GM03348 (cell line): ENCODE data around the gene SHISAL2A.

Source experiments
- DNase-seq: peaks from one replicate; pipeline ENCODE4 v3.0.0; 2012; ENCODE audit warnings: low spot score

Gene SHISAL2A

GRCh38 chr1:52632732-52633290, at the start of gene SHISAL2A:
SHISAL2A (plus strand) TSS chr1:52633168; CDS start chr1:52633494, 326 bp downstream.
- DNase-seq = peak; percentile 52

- no peak for DNase-seq
These were observed 47.5 kb upstream of the SHISAL2A start for GRCh38 chr1:52585474-52585873.

GRCh38 chr1:52588027-52588426, 44.9 kb upstream of the SHISAL2A start:
- no peak for DNase-seq

- DNase-seq = no peak
These were observed 44.4 kb upstream of the SHISAL2A start for GRCh38 chr1:52588535-52588934.

- no peak for DNase-seq
These were observed 42.7 kb upstream of the SHISAL2A start for GRCh38 chr1:52590266-52590665.

GRCh38 chr1:52592637-52593323, 40.2 kb upstream of the SHISAL2A start:
- no peak for DNase-seq

GRCh38 chr1:52593495-52593894, 39.5 kb upstream of the SHISAL2A start:
- no peak for DNase-seq

GRCh38 chr1:52595061-52595460, 37.9 kb upstream of the SHISAL2A start:
- DNase-seq = no peak

GRCh38 chr1:52597912-52598311, 35.1 kb upstream of the SHISAL2A start:
- DNase-seq = no peak

GRCh38 chr1:52598729-52599128, 34.2 kb upstream of the SHISAL2A start:
- no peak for DNase-seq

- no peak for DNase-seq
These were observed 33.7 kb upstream of the SHISAL2A start for GRCh38 chr1:52599236-52599635.

GRCh38 chr1:52600533-52601179, 32.3 kb upstream of the SHISAL2A start:
- no peak for DNase-seq

- DNase-seq = no peak
These were observed 31.4 kb upstream of the SHISAL2A start for GRCh38 chr1:52601519-52601918.

GRCh38 chr1:52601991-52602855, 30.7 kb upstream of the SHISAL2A start, which contains the start of gene GPX7:
GPX7 (plus strand) TSS chr1:52602371; CDS start chr1:52602410, 39 bp downstream.
- peak; percentile 79 for DNase-seq

- DNase-seq = peak; percentile 17
These were observed 29.9 kb upstream of the SHISAL2A start for GRCh38 chr1:52602856-52603600.

GRCh38 chr1:52603630-52604029, 29.3 kb upstream of the SHISAL2A start:
- DNase-seq = no peak

- DNase-seq = peak; percentile 9
These were observed 28.8 kb upstream of the SHISAL2A start for GRCh38 chr1:52604063-52604770.

GRCh38 chr1:52613636-52614373, 19.2 kb upstream of the SHISAL2A start:
- no peak for DNase-seq

- DNase-seq = no peak
These were observed 18.3 kb upstream of the SHISAL2A start for GRCh38 chr1:52614671-52615070.

- DNase-seq = no peak
These were observed 17.4 kb upstream of the SHISAL2A start for GRCh38 chr1:52615489-52616042.
